HepG2 (cell line): ENCODE measurements around the gene SLC16A1.

Experiments used
- CBX5 ChIP-seq: sonication (generic); formaldehyde crosslinking; IDR thresholded peaks from 2 replicates; pipeline ENCODE4 v1.4.0; 2020; ENCODE audit warnings: missing genetic modification reagents, borderline replicate concordance
- EP300 ChIP-seq, 3 experiments: sonication (generic) in 1 of 3; formaldehyde crosslinking in 1 of 3; IDR thresholded peaks; 2 replicates each; pipeline versions ENCODE4 v1.5.1 to v1.6.1; 2011 to 2020; ENCODE audit warnings: low read depth in 2 of 3, low read length in 2 of 3, borderline replicate concordance in 1 of 3, improper control_type of control experiment in 1 of 3, mild to moderate bottlenecking in 1 of 3, missing genetic modification reagents in 1 of 3, moderate library complexity in 1 of 3
- PAWR ChIP-seq: sonication (generic); formaldehyde crosslinking; IDR thresholded peaks from 2 replicates; pipeline ENCODE4 v1.4.0; 2020; ENCODE audit warnings: missing genetic modification reagents, mild to moderate bottlenecking, borderline replicate concordance
- RERE ChIP-seq: IDR thresholded peaks from 2 replicates; pipeline ENCODE4 v1.6.1; 2016; ENCODE audit warnings: low read depth, missing genetic modification reagents, missing compliant biosample characterization
- RFX5 ChIP-seq: IDR thresholded peaks from 2 replicates; pipeline ENCODE4 v1.6.1; 2011; ENCODE audit warnings: low read depth, low read length, improper control_type of control experiment
- SNAPC5 ChIP-seq: sonication (generic); formaldehyde crosslinking; IDR thresholded peaks from 2 replicates; pipeline ENCODE4 v1.8.1; 2023; ENCODE audit warnings: mild to moderate bottlenecking, missing genetic modification reagents, borderline replicate concordance
- SP2 ChIP-seq: sonication (generic); formaldehyde crosslinking; IDR thresholded peaks from 2 replicates; pipeline ENCODE4 v1.5.1; 2020; ENCODE audit warnings: mild to moderate bottlenecking, missing genetic modification reagents
- ZNF10 ChIP-seq: sonication (generic); formaldehyde crosslinking; IDR thresholded peaks from 2 replicates; pipeline ENCODE4 v1.4.0; 2020; ENCODE audit warnings: mild to moderate bottlenecking, low read depth, missing genetic modification reagents, borderline replicate concordance

GRCh38 chr1:112877750-112878149 lies 78.2 kb downstream of the SLC16A1 start:
- TF ChIP-seq SP2 (CRISPR knock-in tag) (no peak), SNAPC5 (no peak), RFX5 (no peak), EP300 (IDR thresholded peaks at IDR 0.05; ENCODE audit: low read depth in 2 of 2, low read length in 2 of 2) (no peak), EP300 (CRISPR knock-in tag; IDR thresholded peaks at IDR 0.05; ENCODE audit: borderline replicate concordance) (no peak), RERE (no peak), CBX5 (CRISPR knock-in tag) (no peak), ZNF10 (no peak), PAWR (CRISPR knock-in tag) (no peak)
